Ectodermal cell (in vitro differentiated cells): Measurements from ENCODE around the gene ZBTB49.

ENCODE experiments used
- H3K27ac ChIP-seq: 2 replicates; pipeline ENCODE4 v1.7.0; 2013; ENCODE audit warnings: mild to moderate bottlenecking, low read depth, low read length; ENCODE audit not compliant: insufficient read depth, poor library complexity, severe bottlenecking
- H3K27me3 ChIP-seq: 2 replicates; pipeline ENCODE4 v1.7.0; 2013; ENCODE audit warnings: mild to moderate bottlenecking, low read length; ENCODE audit not compliant: insufficient read depth, control insufficient read depth, poor library complexity, severe bottlenecking
- H3K36me3 ChIP-seq: one replicate; pipeline ENCODE4 v1.7.0; 2013; ENCODE audit warnings: low read length; ENCODE audit not compliant: control insufficient read depth, insufficient read depth
- H3K4me1 ChIP-seq: one replicate; pipeline ENCODE4 v1.7.0; 2013; ENCODE audit warnings: low read length; ENCODE audit not compliant: control insufficient read depth, insufficient read depth
- H3K4me3 ChIP-seq: 2 replicates; pipeline ENCODE4 v1.7.0; 2013; ENCODE audit warnings: low read depth, low read length, control low read depth; ENCODE audit not compliant: insufficient read depth
- H3K9me3 ChIP-seq: 2 replicates; pipeline ENCODE4 v1.7.0; 2013; ENCODE audit warnings: mild to moderate bottlenecking, low read length, moderate library complexity; ENCODE audit not compliant: control insufficient read depth
- WGBS, 2 experiments: methylation state at CpG; one replicate each; pipeline ENCODE4 v1.1.7; 2013; ENCODE audit warnings: missing lambda C conversion rate in 2 of 2; 5-methylcytosine and 5-hydroxymethylcytosine counted together

Gene ZBTB49

GRCh38 chr4:4323705-4324534 lies 33.9 kb downstream of the ZBTB49 start:
- H3K9me3 ChIP-seq: no peaks in the 10 kb centered on the region
- no peaks in the 10 kb centered on the region for H3K4me1 ChIP-seq
- H3K27ac ChIP-seq: no peak overlapping the region
- peaks cover 8% of the 10 kb centered on the region for H3K36me3 ChIP-seq
- 69 to 70% methylated on average over 9 of the region's 10 CpGs for WGBS, 2 experiments
- H3K4me3 ChIP-seq: no peak overlapping the region
- H3K27me3 ChIP-seq: no peaks in the 10 kb centered on the region

- Histone ChIP-seq H3K27ac (no peak overlapping the region), H3K4me3 (no peak overlapping the region)
Measured at GRCh38 chr4:4325321-4325720, 35.3 kb downstream of the ZBTB49 start.

DNA sequence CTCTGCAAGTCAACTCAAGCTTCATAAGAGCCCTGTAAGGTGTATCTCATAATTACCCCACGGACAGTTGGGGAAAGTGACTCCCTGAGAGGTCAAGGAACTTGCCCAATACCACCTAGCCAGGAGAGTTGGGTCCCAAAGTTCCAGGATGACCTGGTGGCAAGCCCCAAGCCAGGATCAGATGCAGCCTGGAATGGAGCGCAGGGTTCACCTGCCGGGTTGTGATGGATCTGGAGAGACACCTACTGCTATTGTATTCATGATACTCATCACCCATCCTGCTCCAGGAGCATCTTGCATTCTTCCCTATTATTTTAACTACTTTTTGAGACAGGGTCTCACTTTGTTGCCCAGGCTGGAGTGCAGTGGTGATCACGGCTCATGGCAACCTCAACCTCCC lies 36.1 kb downstream of the ZBTB49 start:
- H3K4me1 ChIP-seq: no peaks in the 10 kb centered on the region
- H3K9me3 ChIP-seq: no peaks in the 10 kb centered on the region
- no peak overlapping the region for H3K27ac ChIP-seq
- H3K36me3 ChIP-seq: peaks cover 3% of the 10 kb centered on the region
- no peaks in the 10 kb centered on the region for H3K27me3 ChIP-seq
- no peak overlapping the region for H3K4me3 ChIP-seq
- 89 to 91% methylated on average over 4 of the region's 4 CpGs for WGBS, 2 experiments

More at GRCh38 chr4:4325321-4325720, 35.3 kb downstream of the ZBTB49 start:
- H3K36me3 ChIP-seq: peaks cover 4% of the 10 kb centered on the region
- no peaks in the 10 kb centered on the region for H3K27me3 ChIP-seq
- no peaks in the 10 kb centered on the region for H3K9me3 ChIP-seq
- no peaks in the 10 kb centered on the region for H3K4me1 ChIP-seq
- 90 to 92% methylated on average over 5 of the region's 5 CpGs for WGBS, 2 experiments

DNA sequence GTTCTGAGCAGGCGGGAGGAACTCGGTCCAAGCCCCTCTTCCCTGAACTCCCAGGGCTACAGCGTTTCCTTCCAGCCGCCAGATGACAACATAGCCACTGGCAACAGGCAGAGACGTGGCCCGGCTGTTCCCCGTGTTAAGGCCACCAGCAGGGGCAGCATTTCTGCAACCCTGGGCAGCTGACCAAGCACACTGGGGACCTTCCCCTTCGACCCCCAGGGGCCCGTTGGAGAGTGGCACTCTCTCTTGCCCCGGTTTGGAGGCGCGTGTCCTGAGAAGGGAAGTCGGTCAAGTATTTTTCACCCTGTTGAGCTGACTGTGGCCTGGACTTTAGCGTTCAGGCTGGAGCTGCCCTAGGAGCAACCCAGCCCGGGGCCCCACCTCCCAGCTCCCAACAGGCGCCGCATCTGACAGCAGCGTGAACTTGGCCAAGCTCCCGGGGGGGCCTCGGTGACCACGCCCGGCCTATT lies 37.6 kb downstream of the ZBTB49 start:
- no peaks in the 10 kb centered on the region for H3K9me3 ChIP-seq
- no peak overlapping the region for H3K27ac ChIP-seq
- no peaks in the 10 kb centered on the region for H3K4me1 ChIP-seq
- H3K27me3 ChIP-seq: no peaks in the 10 kb centered on the region
- H3K36me3 ChIP-seq: no peaks in the 10 kb centered on the region
- 44% methylated on average over 22 of the region's 22 CpGs for WGBS, 2 experiments
- no peak overlapping the region for H3K4me3 ChIP-seq

DNA sequence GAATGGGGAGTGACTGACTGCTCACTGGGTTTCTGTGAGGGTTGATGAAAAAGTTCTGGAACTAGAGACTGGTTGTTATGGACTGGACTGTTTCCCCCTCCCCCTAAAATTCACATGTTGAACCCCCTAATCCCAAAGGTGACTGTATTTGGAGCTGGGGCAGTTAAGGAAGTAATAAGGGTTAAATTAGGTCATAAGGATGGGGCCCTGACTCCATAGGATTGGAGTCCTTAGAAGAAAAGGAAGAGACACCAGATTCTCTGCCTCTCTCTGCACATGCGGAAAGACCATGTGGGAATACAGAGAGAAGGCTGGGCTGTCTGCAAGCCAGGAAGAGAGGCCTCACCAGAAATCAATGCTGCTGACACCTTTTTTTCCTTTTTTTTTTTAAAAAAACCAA lies 38.2 kb downstream of the ZBTB49 start:
- no peaks in the 10 kb centered on the region for H3K4me1 ChIP-seq
- 87 to 91% methylated on average over 1 of the region's 1 CpG for WGBS, 2 experiments
- H3K27ac ChIP-seq: no peak overlapping the region
- H3K36me3 ChIP-seq: no peaks in the 10 kb centered on the region
- no peaks in the 10 kb centered on the region for H3K27me3 ChIP-seq
- no peaks in the 10 kb centered on the region for H3K9me3 ChIP-seq
- H3K4me3 ChIP-seq: no peak overlapping the region

DNA sequence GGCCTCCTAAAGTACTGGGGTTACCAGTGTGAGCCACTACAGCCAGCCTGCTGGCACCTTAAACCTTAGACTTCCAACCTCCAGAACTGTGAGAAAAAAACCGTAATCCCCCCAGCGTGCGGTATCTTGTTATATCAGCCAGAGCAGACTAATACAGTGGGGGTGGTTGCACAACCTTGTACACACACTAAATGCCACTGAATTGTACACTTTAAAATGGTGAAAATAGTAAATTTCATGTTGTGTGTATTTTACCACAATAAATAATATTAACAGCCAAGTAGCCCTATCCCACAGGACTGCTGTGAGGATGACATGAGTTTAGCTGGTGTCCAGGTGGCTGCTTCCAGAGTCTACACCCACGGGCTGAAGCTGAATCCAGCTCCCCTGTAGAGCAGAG lies 38.8 kb downstream of the ZBTB49 start:
- Histone ChIP-seq H3K4me3 (no peak overlapping the region), H3K27ac (no peak overlapping the region), H3K36me3 (no peaks in the 10 kb centered on the region), H3K9me3 (no peaks in the 10 kb centered on the region), H3K4me1 (no peaks in the 10 kb centered on the region), H3K27me3 (no peaks in the 10 kb centered on the region)
- 92 to 95% methylated on average over 3 to 4 of the region's 4 CpGs for WGBS, 2 experiments

- H3K27me3 ChIP-seq: no peaks in the 10 kb centered on the region
- no peaks in the 10 kb centered on the region for H3K9me3 ChIP-seq
- H3K4me1 ChIP-seq: no peaks in the 10 kb centered on the region
- H3K36me3 ChIP-seq: no peaks in the 10 kb centered on the region
- H3K4me3 ChIP-seq: no peak overlapping the region
- WGBS, 2 experiments: 91 to 92% methylated on average over 10 of the region's 10 CpGs
- H3K27ac ChIP-seq: no peak overlapping the region
Measured at GRCh38 chr4:4329496-4329895, 39.4 kb downstream of the ZBTB49 start.

DNA sequence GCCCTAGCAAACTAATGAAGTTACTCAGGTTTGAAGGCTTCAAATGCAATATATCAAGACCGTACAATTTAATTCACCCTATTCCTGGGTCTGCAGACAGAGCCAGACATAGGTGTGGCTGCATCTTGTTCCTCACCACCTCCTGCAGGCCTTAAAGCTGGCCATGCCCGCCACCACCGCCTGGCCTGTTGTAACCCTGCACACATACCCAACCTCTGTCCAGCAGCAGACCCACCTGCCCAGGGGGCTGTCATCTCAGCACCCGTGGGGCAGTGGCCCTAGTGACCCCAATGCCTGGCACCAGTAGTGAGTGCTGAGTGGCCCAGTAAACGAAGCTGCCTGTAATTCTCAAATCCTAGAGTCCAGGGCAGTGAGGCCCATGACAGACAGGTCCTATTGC lies 40.7 kb downstream of the ZBTB49 start:
- Histone ChIP-seq H3K36me3 (no peaks in the 10 kb centered on the region), H3K27ac (no peak overlapping the region), H3K27me3 (no peaks in the 10 kb centered on the region), H3K4me1 (no peaks in the 10 kb centered on the region), H3K9me3 (no peaks in the 10 kb centered on the region), H3K4me3 (no peak overlapping the region)
- WGBS, 2 experiments: 91 to 92% methylated on average over 5 of the region's 5 CpGs

DNA sequence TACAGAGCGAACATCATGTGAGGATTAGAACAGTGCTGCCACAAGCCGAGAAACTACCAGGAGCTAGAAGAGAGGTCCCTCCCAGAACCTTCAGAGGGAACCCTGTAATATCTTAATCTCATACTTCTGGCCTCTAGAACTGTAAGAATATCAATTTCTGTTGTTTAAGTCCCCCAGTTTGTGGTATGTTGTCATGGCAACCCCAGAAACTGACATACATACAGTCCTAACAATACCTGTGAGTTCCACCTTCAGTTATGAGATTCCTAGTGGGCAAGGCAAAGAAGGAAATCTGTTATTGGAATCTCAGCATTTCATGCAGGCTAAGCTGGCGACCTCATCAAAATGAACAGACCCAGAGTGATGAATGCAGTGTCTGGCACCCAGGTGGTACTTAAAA lies 42.5 kb downstream of the ZBTB49 start:
- no peaks in the 10 kb centered on the region for H3K36me3 ChIP-seq
- no peaks in the 10 kb centered on the region for H3K4me1 ChIP-seq
- no peak overlapping the region for H3K27ac ChIP-seq
- no peak overlapping the region for H3K4me3 ChIP-seq
- WGBS, 2 experiments: 86 to 91% methylated on average over 3 of the region's 3 CpGs
- no peaks in the 10 kb centered on the region for H3K27me3 ChIP-seq
- no peaks in the 10 kb centered on the region for H3K9me3 ChIP-seq

- WGBS, 2 experiments: 81 to 84% methylated on average over 11 of the region's 11 CpGs
- Histone ChIP-seq H3K27me3 (no peaks in the 10 kb centered on the region), H3K36me3 (no peaks in the 10 kb centered on the region), H3K9me3 (no peaks in the 10 kb centered on the region), H3K4me1 (no peaks in the 10 kb centered on the region), H3K4me3 (no peak overlapping the region), H3K27ac (no peak overlapping the region)
Measured at GRCh38 chr4:4333265-4333706, 43.2 kb downstream of the ZBTB49 start.
